A549 treated with DMSO at 1 μM for 4 hours (cell line): Measurements from ENCODE around the gene WIF1. TPM values are rescaled to one million over a fixed set of nuclear protein-coding genes. Genes with fewer than 3 reads are reported as not detected.

Source experiments
- total RNA-seq: library from RNA; stranded (reverse); fragments of 200-300 nt; extraction: Qiagen RNA extraction; gene quantifications from 5 replicates; pipeline ENCODE4 v1.2.3, GENCODE V29; 2022; ENCODE audit warnings: low read depth

WIF1 gene
- not detected in 5 replicates for total RNA-seq

GRCh38 chr12:65121049-65121955 lies at the start of gene WIF1:
TSS of gene WIF1 (minus strand) at chr12:65121305. CDS start at chr12:65121191, 114 bp downstream.

GRCh38 chr12:65169320-65170208 lies 48.5 kb upstream of the WIF1 start, which contains the start of gene LEMD3:
TSS of gene LEMD3 (plus strand) at chr12:65169583. CDS start at chr12:65169597, 14 bp downstream.

Other genes with a start within 250 kb of the WIF1 start
- 10.1 to 14.4 TPM (median 12.7 TPM) in 5 replicates for gene LEMD3, start 48.3 kb upstream of the WIF1 start, total RNA-seq
- gene MSRB3, start 157.4 kb upstream of the WIF1 start, total RNA-seq: 19.1 to 27.3 TPM (median 25.3 TPM) in 5 replicates